NCI-H2107 treated with DMSO at 0.1 percent for 48 hours (cell line): ENCODE measurements around the gene PLCL1.
"Not testable (repeated sequence)": the region's sequence is repeated elsewhere in the genome, so short reads cannot be mapped to it uniquely, and the experiment has no call there.

Experiments
- DNase-seq: peaks from one replicate; lab custom pipeline; 2025; ENCODE audit not compliant: unreplicated experiment; lab: John Stamatoyannopoulos, UW

The PLCL1 gene

GRCh38 chr2:197809064-197809463 is 4.7 kb downstream of the PLCL1 start:
- no peak for DNase-seq

DNA sequence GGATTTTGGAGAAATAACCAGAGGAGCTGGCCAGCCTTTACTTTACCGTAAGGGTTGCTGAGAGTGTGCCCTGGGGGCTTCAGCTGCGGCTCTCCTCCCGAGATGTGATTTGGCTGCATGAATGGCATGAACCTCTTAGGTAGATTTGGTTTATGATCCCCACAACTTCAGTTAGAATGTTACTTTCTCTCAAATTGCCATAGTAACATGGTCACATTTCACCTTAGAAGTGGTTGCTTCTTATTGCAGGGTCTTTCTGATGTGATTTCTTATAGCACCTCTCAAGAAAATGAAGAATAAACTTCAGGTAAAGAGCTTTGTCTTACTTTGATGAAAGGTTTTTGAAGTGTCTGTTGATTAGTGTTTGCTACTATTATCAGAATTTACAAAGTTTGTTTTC is 5.6 kb downstream of the PLCL1 start:
- no peak for DNase-seq

DNA sequence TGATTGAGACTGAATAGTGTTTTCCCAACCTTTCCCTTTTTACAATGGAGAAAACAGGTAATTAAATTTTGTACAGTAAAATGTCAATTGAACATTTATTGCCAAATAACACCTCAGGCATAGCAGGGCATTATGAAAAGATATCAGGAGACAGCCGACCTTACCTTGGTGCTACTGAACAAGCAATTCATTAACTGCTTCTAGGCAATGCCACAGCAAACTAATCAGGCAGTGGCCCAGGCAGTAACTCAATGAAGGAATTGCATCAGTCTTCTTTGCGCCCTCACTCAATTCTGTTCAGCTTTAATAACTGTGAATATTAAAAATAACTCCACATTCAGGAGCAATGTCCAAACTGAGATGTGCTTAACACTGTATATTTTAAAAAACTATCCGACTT is 6.1 kb downstream of the PLCL1 start:
- no peak for DNase-seq

- DNase-seq, result no peak
Observed at GRCh38 chr2:197813093-197813787, 8.8 kb downstream of the PLCL1 start.

- DNase-seq, result no peak
Observed at GRCh38 chr2:197814526-197814925, 10.1 kb downstream of the PLCL1 start.

- DNase-seq, result no peak
Observed at GRCh38 chr2:197821550-197822289, 17.3 kb downstream of the PLCL1 start.

DNA sequence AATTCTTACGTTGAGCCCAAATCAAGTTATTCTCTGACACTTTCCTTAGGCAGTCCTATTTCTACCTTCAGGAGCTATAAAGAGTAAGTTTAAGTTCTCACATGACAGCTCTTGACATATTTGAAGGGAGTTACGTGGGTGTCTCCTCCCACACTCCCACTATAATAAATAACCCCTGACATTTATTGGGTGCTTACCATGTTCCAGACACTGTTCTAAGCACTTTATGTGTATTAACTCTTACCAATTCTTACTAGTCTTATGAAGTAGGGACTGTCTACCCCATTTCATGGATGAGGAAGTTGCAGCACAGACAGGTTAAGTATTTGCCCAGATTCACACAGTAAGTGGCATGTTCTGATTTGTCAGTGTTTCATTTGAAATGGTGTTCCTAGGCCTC is 17.9 kb downstream of the PLCL1 start:
- no peak for DNase-seq

DNA sequence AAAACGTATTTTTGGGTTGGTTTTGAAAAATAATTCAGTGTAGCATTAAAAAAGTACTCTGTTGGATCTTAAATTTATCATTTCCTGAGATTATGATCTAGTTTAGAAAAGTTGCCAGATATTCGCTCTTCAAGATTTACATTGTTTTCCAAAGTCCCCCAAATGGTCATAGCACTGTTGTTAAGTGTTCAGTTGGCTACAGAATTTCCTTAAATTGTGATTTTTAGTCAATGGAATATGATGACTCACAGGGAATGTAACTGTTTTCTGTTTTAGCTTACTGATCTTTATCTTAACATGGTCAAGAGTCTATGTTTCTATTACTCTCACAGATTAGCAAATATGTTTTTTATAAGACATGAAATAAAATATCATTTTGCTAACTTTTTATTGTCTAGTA is 23.2 kb downstream of the PLCL1 start:
- DNase-seq, result no peak

- no peak for DNase-seq
Observed at GRCh38 chr2:197828464-197829135, 24.2 kb downstream of the PLCL1 start.

DNA sequence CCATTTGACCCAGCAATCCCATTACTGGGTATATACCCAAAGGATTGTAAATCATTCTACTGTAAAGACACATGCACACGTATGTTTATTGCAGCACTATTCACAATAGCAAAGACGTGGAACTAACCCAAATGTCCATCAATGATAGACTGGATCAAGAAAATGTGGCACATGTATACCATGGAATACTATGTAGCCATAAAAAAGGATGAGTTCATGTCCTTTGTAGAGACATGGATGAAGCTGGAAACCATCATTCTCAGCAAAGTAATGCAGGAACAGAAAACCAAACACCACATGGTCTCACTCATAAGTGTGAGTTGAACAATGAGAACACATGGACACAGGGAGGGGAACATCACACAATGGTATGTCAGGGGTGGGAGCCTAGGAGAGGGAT is 30.4 kb downstream of the PLCL1 start:
- not testable (repeated sequence) for DNase-seq

DNA sequence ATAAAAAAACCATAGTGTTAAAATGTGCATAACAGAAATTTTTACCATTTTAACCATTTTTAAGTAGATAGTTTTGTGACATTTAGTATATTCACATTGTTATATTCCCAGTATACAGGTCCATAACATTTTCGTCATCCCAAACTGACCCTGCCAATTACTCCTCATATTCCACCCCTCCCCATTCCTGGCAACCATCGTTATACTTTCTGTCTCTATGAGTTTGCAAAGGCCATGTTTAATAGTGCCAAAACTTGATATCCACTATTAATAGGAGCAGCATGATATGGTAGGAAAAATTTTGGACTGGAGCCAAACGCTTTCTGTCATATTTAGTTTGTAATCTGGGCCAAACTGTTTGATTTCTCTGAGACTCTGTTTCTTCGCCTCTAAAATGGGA is 30.9 kb downstream of the PLCL1 start:
- DNase-seq, result no peak

- no peak for DNase-seq
Observed at GRCh38 chr2:197838036-197838435, 33.6 kb downstream of the PLCL1 start.

DNA sequence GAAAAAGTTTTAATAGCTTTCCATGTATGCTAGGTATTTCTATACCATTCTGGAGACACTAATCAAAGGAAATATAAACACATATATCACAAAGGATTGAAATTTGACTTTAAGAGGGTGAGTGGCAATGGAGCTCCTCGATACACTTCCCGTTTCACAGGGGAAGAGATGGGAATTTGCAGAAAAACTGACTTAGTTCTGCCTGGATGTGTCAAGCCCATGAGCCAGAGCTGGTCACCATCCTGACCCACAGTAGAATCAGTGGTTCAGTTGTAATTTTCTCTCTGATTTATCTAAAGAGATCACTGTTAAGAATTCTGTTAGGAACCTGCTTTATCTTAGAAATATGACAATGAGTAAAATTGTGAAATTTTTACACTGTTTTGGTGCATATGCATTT is 34.2 kb downstream of the PLCL1 start:
- no peak for DNase-seq

GRCh38 chr2:197839327-197839726 is 34.9 kb downstream of the PLCL1 start:
- no peak for DNase-seq

DNA sequence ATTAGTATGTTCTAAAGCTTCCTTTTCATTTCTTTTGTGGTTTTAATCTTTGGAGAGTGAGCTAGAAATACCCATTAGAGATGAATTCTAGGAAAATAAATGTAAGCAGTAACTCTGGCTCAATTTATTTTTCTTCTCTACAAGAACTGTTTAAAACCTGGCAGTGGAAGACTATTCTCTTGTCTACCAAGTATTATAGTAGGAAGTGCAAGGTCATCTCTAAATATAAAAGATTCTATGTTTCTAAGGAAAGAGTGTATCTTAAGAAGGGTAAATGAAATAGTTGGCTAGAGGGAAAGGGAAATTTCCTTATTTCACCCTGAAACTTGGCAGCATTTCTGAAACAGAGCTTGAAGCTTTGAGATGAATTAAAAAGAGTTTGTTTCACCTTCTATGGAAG is 35.5 kb downstream of the PLCL1 start:
- DNase-seq, result no peak

DNA sequence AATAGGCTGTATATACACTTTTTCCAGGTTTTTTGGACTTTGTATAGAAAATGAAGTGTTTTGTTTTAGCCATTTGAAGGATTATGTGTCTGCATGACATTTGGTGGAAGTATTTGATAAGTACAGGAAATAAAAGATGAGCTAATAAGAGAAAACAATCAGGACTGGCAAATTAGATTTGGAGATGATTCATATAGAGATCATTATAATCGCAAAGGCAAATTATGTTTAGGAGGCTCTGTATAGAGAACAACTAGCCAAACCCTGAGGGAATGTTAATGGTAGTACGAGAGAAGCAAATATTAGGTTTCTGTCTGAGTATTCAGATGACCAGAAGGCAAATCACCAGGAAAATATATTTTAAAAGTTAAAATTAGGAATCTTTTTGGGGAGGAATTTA is 41.7 kb downstream of the PLCL1 start:
- no peak for DNase-seq

GRCh38 chr2:197846777-197847176 is 42.4 kb downstream of the PLCL1 start:
- no peak for DNase-seq

DNA sequence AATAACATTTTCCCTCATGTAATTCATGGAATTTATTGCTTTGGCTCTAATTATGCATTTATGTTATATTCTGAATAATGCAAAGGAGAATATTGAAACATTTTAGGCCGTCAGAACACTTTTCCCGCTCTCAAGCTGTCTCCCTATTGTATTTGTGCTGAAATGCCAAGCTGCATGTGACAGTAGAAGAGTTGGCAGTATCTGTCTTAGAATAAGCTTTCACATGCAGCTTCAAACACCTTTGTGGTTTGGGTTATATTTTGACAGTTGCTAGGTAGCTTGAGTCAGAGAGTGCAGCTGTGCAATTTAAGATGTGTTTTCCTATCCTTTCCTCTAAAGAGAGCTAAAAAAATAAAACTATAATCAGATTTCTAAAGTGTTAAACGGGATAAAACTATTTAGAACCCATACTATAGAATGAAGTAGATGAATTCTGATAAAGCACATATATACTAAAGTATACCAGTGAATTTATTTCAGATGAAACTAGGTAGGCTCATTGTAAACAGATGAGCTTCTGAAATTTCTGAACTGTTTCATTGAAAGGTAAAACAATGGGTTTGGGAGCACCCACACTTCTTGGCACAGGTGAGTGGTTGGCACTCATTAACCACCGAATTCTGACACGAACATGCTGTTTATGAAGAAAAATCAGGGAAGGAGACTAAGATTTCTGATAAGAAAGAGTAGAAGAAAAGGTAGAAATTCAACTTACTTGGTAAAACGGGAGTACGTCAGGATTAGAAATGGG is 43.4 kb downstream of the PLCL1 start:
- no peak for DNase-seq

- no peak for DNase-seq
Observed at GRCh38 chr2:197848602-197849001, 44.2 kb downstream of the PLCL1 start.

DNA sequence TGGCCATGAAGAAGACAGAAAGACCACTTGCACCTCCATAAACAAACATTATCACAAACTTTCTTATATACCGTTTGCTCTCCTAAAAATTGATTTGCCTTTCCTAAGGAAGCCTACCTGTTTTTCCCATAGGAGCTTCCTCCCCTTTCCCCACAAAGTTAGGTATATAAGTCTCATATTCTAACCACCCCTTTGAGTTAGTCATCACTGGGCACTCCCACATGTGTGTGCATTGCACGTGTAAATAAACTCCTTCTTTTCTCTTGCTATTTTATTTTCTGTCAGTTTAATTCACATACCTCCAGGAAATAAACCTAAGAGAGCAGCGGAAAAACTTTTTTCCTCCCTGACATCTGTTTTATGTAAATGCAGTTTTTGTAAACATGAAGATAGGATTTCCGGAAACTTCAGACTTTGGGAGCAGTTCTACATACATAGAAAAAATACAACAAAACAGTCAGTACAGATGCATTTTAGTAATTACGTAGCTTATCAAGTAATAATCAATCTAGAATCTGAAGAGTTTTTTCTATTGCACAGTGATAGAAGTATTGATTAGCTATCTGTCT is 46.6 kb downstream of the PLCL1 start:
- no peak for DNase-seq

GRCh38 chr2:197851451-197851850 is 47.1 kb downstream of the PLCL1 start:
- no peak for DNase-seq
